GM10266 (cell line): ENCODE measurements around the gene TMEM131L.

Experiments
- DNase-seq: peaks from one replicate; pipeline ENCODE4 v3.0.0; 2012; ENCODE audit errors: extremely low spot score
- TF ChIP-seq, protein P1 (sequence below): IDR thresholded peaks from 2 replicates; pipeline ENCODE4 v1.5.1; 2012; ENCODE audit warnings: mild to moderate bottlenecking, low read depth; ENCODE audit not compliant: control insufficient read depth, insufficient read depth; ENCODE audit errors: missing control alignments

The TMEM131L gene

DNA sequence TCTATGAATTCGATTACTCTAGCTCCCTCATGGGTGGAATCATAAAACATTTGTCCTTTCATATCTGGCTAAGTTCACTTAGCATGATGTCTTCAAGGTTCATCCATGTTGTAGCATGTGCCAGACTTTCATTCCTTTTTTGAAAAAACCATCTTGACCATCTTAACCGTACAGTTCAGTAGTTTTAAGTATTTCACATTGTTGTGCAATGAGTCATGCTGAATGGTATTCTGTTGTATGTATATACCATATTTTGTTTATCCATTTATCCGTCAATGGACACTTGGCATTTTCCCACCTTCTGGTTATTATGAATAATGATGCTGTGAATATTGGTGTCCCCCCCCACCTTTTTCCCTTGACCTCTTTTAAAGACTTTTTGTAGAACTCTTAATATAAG lies 145.5 kb downstream of the TMEM131L start:
- TF ChIP-seq, protein P1, sequence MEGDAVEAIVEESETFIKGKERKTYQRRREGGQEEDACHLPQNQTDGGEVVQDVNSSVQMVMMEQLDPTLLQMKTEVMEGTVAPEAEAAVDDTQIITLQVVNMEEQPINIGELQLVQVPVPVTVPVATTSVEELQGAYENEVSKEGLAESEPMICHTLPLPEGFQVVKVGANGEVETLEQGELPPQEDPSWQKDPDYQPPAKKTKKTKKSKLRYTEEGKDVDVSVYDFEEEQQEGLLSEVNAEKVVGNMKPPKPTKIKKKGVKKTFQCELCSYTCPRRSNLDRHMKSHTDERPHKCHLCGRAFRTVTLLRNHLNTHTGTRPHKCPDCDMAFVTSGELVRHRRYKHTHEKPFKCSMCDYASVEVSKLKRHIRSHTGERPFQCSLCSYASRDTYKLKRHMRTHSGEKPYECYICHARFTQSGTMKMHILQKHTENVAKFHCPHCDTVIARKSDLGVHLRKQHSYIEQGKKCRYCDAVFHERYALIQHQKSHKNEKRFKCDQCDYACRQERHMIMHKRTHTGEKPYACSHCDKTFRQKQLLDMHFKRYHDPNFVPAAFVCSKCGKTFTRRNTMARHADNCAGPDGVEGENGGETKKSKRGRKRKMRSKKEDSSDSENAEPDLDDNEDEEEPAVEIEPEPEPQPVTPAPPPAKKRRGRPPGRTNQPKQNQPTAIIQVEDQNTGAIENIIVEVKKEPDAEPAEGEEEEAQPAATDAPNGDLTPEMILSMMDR = no peak
- DNase-seq = no peak

DNA sequence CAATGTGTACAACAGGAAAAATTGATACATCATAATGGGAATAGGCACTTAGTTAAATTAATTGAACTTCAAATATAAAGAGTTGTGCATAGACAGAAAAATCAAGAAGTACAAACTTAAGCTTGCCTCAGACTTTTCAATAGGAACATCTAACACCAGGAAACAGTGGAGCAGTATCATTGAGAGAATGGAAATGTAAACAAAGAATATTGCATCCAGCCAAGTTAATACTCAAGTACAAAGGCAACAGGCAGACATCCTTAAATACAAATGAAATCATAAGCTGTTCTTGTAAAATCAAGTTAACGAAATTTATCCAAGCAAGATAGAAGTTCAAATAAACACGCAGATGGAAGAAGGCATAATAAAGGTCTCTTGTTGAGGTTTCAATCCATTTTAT lies 146.7 kb downstream of the TMEM131L start:
- TF ChIP-seq, protein P1 = no peak
- DNase-seq = no peak

DNA sequence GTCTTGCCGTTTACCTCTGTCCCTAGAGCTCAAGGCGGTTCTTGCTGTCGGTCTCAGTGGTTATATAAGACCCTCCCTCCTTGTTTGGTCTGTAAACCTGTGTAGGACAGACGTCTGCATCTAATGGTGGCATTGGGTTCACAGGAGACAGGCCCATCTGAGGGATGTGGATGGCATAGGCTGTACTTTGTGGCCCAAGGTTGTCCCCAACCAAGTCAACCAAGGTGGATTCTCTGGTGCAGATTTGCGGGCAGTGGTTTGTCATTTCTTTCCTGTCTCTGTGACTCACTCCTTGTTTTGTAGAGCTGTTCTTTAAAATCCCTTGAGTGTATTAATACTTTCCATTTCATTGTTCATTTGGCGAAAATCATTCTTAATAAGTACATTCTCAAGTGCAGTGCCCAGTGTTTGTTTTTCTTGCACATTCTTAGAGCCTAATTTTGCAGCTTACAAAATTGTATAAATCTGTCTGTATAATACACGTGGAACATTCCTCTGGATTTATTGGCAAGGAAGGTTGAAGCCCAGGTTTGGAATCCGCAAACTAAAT lies 149.9 kb downstream of the TMEM131L start:
- TF ChIP-seq, protein P1 = no peak
- DNase-seq = no peak

DNA sequence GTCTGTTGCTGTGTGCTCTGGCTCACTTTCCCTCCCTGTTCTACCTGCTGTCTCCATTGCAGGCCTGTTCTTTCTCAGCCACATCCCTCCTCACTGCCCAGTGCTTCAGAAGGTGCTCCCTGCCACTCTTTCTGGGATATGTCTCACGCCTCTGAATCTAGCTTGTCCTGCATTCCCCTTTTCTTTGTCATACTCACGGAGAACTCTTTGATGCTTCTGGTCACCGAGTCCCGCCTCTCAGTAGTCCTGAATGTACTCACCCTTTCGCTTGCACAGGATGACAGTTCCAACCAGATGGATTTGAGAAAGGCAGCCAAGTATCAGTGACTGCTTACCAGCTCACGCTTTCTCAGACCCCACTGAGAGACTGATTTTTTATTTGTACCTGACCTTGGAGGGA lies 152.7 kb downstream of the TMEM131L start:
- TF ChIP-seq, protein P1 = no peak
- no peak for DNase-seq

DNA sequence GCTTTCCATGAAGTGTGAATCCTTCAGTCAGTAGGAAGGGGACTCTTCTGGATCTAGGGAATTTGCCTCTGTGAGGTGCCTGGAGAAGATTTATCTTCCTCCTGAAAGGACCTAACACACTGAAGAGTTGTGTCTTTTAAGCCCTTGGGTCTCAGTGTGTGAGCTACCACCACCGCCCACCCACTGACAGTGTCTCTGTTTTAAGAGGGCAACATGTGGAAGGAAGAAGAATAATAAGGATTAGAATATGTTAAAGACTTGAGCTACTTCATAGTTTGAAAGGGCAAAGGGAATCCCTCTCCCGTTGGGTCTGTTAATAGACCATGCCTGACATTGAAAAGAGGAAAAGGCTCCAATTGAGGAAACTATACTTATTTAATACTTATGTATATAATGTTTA lies 153.7 kb downstream of the TMEM131L start:
- TF ChIP-seq, protein P1 = no peak
- DNase-seq = no peak

DNA sequence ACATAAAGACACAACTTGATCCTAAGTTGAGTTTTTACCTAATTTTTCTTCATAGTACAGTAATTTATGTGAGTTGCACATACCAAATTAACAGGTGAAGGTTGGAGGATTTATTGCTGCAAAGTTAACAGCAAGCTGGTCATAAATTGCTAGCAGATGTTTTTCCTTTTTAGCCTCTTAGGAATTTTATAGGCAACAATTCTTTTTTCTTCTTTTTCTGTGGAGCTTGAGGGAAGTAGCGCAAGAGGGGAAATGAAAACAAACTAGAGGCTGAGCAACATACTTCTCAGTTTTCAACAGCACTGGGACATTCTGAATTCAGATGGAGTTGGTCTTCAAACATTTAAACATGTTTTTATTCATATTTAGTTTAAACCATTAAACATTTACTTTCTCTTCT lies 154.2 kb downstream of the TMEM131L start:
- TF ChIP-seq, protein P1 = no peak
- DNase-seq = no peak

DNA sequence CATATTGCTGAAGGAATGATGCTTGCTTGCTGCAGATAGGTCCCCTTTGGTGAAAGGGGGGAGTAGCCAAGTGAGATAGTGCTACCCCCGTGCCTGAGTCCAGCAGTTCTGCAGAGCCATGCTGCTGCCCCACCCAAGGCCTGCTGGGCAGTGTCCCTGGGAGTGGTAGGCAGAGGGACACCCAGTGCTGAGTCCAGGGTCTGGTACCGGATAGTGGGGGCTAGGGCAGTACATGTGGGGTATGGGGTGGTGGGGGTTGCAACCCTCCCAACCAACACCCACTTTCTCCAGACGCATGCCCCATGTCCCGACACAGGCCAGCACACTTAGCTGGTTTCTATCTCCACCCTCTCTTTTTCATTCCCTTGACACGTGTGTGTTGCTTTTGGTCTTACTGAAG lies 155.9 kb downstream of the TMEM131L start:
- TF ChIP-seq, protein P1 = no peak
- no peak for DNase-seq
